SW 1271 (cell line): ENCODE data around the gene CDC42EP4.
"Not testable (repeated sequence)": the region's sequence is repeated elsewhere in the genome, so short reads cannot be mapped to it uniquely, and the experiment has no call there.

ENCODE experiments used
- DNase-seq, 2 experiments: peaks; one replicate each; lab custom pipeline; 2025; lab: John Stamatoyannopoulos, UW

CDC42EP4 gene

GRCh38 chr17:73279704-73280103 is 32.1 kb downstream of the CDC42EP4 start:
- no peak for DNase-seq

GRCh38 chr17:73278465-73279453 is 33.0 kb downstream of the CDC42EP4 start:
- no peak for DNase-seq

- no peak for DNase-seq
These were observed 33.7 kb downstream of the CDC42EP4 start for GRCh38 chr17:73278049-73278464.

GRCh38 chr17:73274490-73274889 is 37.3 kb downstream of the CDC42EP4 start:
- no peak for DNase-seq

GRCh38 chr17:73272906-73273218 is 38.9 kb downstream of the CDC42EP4 start:
- DNase-seq = no peak

GRCh38 chr17:73271072-73271471 is 40.7 kb downstream of the CDC42EP4 start:
- DNase-seq = no peak

GRCh38 chr17:73269791-73270190 is 42.0 kb downstream of the CDC42EP4 start:
- DNase-seq = no peak

GRCh38 chr17:73269329-73269615 is 42.5 kb downstream of the CDC42EP4 start:
- DNase-seq = no peak

GRCh38 chr17:73268582-73269328 is 43.0 kb downstream of the CDC42EP4 start:
- DNase-seq = no peak

GRCh38 chr17:73267648-73268537 is 43.9 kb downstream of the CDC42EP4 start:
- DNase-seq = no peak

- no peak for DNase-seq
These were observed 45.0 kb downstream of the CDC42EP4 start for GRCh38 chr17:73266796-73267195.

GRCh38 chr17:73265646-73266640 is 45.9 kb downstream of the CDC42EP4 start:
- DNase-seq = no peak

- DNase-seq = not testable (repeated sequence)
These were observed 47.4 kb downstream of the CDC42EP4 start for GRCh38 chr17:73264448-73264847.

- no peak for DNase-seq
These were observed 48.8 kb downstream of the CDC42EP4 start for GRCh38 chr17:73262676-73263642.

GRCh38 chr17:73261952-73262675 is 49.7 kb downstream of the CDC42EP4 start:
- DNase-seq = no peak

GRCh38 chr17:73261617-73261951 is 50.2 kb downstream of the CDC42EP4 start, which contains the start of gene CPSF4L:
CPSF4L (minus strand) TSS chr17:73261880; CDS start chr17:73261818, 62 bp downstream.
- no peak for DNase-seq

- DNase-seq = no peak
These were observed 54.3 kb downstream of the CDC42EP4 start for GRCh38 chr17:73257516-73257915.

- DNase-seq = no peak
These were observed 55.6 kb downstream of the CDC42EP4 start for GRCh38 chr17:73256220-73256619.

GRCh38 chr17:73255671-73256181 is 56.1 kb downstream of the CDC42EP4 start:
- peak in 1 of 2 experiments; percentile 35 for DNase-seq
